ENCODE measurements around the gene SORCS1. TPM values are rescaled to one million over a fixed set of nuclear protein-coding genes. Genes with fewer than 3 reads are reported as not detected.

The SORCS1 gene
- total RNA-seq, 1 experiment from 2014 or later = not detected

GRCh38 chr10:107104026-107104652, 60.4 kb downstream of the SORCS1 start:
- DNase-seq (ENCODE audit: low read depth) = no peak

- no peak for DNase-seq (ENCODE audit: low read depth)
Observed at GRCh38 chr10:107103174-107104025, 61.1 kb downstream of the SORCS1 start.

- no peak for DNase-seq (ENCODE audit: low read depth)
Observed at GRCh38 chr10:107098326-107098725, 66.2 kb downstream of the SORCS1 start.

- no peak for DNase-seq (ENCODE audit: low read depth)
Observed at GRCh38 chr10:107094824-107095522, 69.5 kb downstream of the SORCS1 start.

- no peak for DNase-seq (ENCODE audit: low read depth)
Observed at GRCh38 chr10:107092321-107092720, 72.2 kb downstream of the SORCS1 start.

- no peak for DNase-seq (ENCODE audit: low read depth)
Observed at GRCh38 chr10:107091126-107091525, 73.4 kb downstream of the SORCS1 start.

GRCh38 chr10:107085665-107086525, 78.6 kb downstream of the SORCS1 start:
- no peak for DNase-seq (ENCODE audit: low read depth)

GRCh38 chr10:107083388-107084009, 81.0 kb downstream of the SORCS1 start:
- DNase-seq (ENCODE audit: low read depth) = no peak

GRCh38 chr10:107081644-107082043, 82.9 kb downstream of the SORCS1 start:
- no peak for DNase-seq (ENCODE audit: low read depth)

GRCh38 chr10:107075117-107075516, 89.4 kb downstream of the SORCS1 start:
- no peak for DNase-seq (ENCODE audit: low read depth)

GRCh38 chr10:107072786-107073185, 91.7 kb downstream of the SORCS1 start:
- no peak for DNase-seq (ENCODE audit: low read depth)

GRCh38 chr10:107072028-107072427, 92.5 kb downstream of the SORCS1 start:
- no peak for DNase-seq (ENCODE audit: low read depth)

- no peak for DNase-seq (ENCODE audit: low read depth)
Observed at GRCh38 chr10:107071301-107071700, 93.2 kb downstream of the SORCS1 start.

- no peak for DNase-seq (ENCODE audit: low read depth)
Observed at GRCh38 chr10:107067843-107068242, 96.7 kb downstream of the SORCS1 start.

- DNase-seq (ENCODE audit: low read depth) = no peak
Observed at GRCh38 chr10:107064075-107064474, 100.4 kb downstream of the SORCS1 start.

GRCh38 chr10:107059872-107060271, 104.6 kb downstream of the SORCS1 start:
- no peak for DNase-seq (ENCODE audit: low read depth)

- no peak for DNase-seq (ENCODE audit: low read depth)
Observed at GRCh38 chr10:107059068-107059804, 105.3 kb downstream of the SORCS1 start.

GRCh38 chr10:107058331-107058730, 106.2 kb downstream of the SORCS1 start:
- DNase-seq (ENCODE audit: low read depth) = no peak

GRCh38 chr10:107056182-107056581, 108.3 kb downstream of the SORCS1 start:
- no peak for DNase-seq (ENCODE audit: low read depth)

- no peak for DNase-seq (ENCODE audit: low read depth)
Observed at GRCh38 chr10:107054469-107055156, 109.9 kb downstream of the SORCS1 start.
